MM.1S (cell line): ENCODE measurements around the gene TMEM184A.

Experiments used
- DNase-seq: peaks from one replicate; pipeline ENCODE4 v3.0.0-alpha.2; 2015
- H2AFZ ChIP-seq: fragments of 300-600 bp; sonication (generic); 2 replicates; pipeline ENCODE4 v1.6.0; 2016; ENCODE audit warnings: antibody characterized with exemption, low read length
- H3F3A ChIP-seq: fragments of 300-600 bp; sonication (generic); 2 replicates; pipeline ENCODE4 v1.6.1; 2016; ENCODE audit warnings: mild to moderate bottlenecking, antibody characterized with exemption, low read length, moderate library complexity, mixed read lengths; ENCODE audit not compliant: insufficient read depth
- H3K27ac ChIP-seq: fragments of 300-600 bp; sonication (generic); 2 replicates; pipeline ENCODE4 v1.5.1; 2016; ENCODE audit warnings: mild to moderate bottlenecking, low read length
- H3K27me3 ChIP-seq: fragments of 300-600 bp; sonication (generic); replicated peaks from 2 replicates; pipeline ENCODE4 v1.6.0; 2016; ENCODE audit warnings: low read length; ENCODE audit not compliant: insufficient read depth
- H3K36me3 ChIP-seq: fragments of 300-600 bp; sonication (generic); replicated peaks from 2 replicates; pipeline ENCODE4 v1.6.1; 2016; ENCODE audit warnings: mild to moderate bottlenecking, low read length, mixed read lengths; ENCODE audit not compliant: insufficient read depth
- H3K4me1 ChIP-seq: fragments of 300-600 bp; sonication (generic); 2 replicates; pipeline ENCODE4 v1.6.1; 2016; ENCODE audit warnings: low read length, mixed read lengths
- H3K4me2 ChIP-seq: fragments of 300-600 bp; sonication (generic); 2 replicates; pipeline ENCODE4 v1.6.0; 2016; ENCODE audit warnings: low read depth, low read length
- H3K4me3 ChIP-seq: fragments of 300-600 bp; sonication (generic); 2 replicates; pipeline ENCODE4 v1.5.1; 2016; ENCODE audit warnings: low read length, mixed read lengths
- H3K79me2 ChIP-seq: fragments of 300-600 bp; sonication (generic); 2 replicates; pipeline ENCODE4 v1.6.1; 2016; ENCODE audit warnings: mixed run types, low read length, mixed read lengths
- H3K9ac ChIP-seq: fragments of 300-600 bp; sonication (generic); 2 replicates; pipeline ENCODE4 v1.6.1; 2016; ENCODE audit warnings: low read length, mixed read lengths
- H3K9me2 ChIP-seq: fragments of 300-600 bp; sonication (generic); replicated peaks from 2 replicates; pipeline ENCODE4 v1.6.1; 2016; ENCODE audit warnings: mild to moderate bottlenecking, low read length, mixed read lengths; ENCODE audit not compliant: insufficient read depth
- H3K9me3 ChIP-seq: fragments of 300-600 bp; sonication (generic); replicated peaks from 2 replicates; pipeline ENCODE4 v1.6.1; 2016; ENCODE audit warnings: mild to moderate bottlenecking, low read length, mixed read lengths; ENCODE audit not compliant: insufficient read depth
- H4K20me1 ChIP-seq: fragments of 300-600 bp; sonication (generic); 2 replicates; pipeline ENCODE4 v1.6.1; 2016; ENCODE audit warnings: mild to moderate bottlenecking, low read length, moderate library complexity, mixed read lengths; ENCODE audit not compliant: insufficient read depth
- CTCF ChIP-seq: fragments of 300-600 bp; sonication (generic); IDR thresholded peaks from 2 replicates; pipeline ENCODE4 v1.5.1; 2016; ENCODE audit warnings: antibody characterized with exemption, low read length, mixed read lengths
- EZH2 ChIP-seq: fragments of 300-600 bp; sonication (generic); optimal IDR thresholded peaks from 2 replicates; pipeline ENCODE3; 2017; ENCODE audit warnings: low read depth, mild to moderate bottlenecking, antibody characterized with exemption, low read length, mixed read lengths
- EZH2phosphoT487 ChIP-seq: fragments of 300-600 bp; sonication (generic); IDR thresholded peaks from 2 replicates; pipeline ENCODE4 v1.6.1; 2018; ENCODE audit warnings: antibody characterized with exemption, low read length

Gene TMEM184A

DNA sequence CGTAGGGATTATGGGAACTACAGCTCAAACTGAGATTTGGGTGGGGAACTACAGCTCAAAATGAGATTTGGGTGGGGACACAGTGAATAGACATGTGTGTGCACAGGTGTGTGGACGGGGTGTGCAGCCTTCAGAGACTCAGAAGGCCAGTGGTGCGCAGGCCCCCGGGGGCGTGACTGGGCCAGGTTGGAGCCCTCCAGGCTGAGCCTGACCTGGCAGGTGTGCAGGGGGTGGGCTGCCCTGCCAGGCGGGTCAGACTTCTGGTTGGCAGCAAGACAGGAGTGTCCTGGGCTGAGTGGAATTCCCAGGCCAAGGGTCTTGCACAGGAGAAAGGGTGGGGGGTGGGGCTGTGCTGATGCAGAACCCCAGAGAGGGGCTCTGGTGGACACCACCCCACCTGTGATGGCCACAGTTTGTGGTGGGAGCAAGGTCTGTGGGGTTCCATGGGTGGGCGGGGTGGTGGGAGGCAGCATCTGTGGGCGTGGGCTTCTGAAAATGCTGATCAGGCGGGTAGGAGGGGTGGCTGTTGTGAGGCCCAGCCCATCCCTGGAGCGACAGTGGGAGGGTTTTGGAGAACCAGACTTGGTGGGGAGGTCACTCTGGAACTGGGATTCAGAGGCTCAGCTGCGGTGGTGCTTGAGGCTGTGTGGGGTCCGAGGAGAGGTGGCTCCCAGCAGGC is 43.1 kb upstream of the TMEM184A start:
- Histone ChIP-seq H4K20me1 (no peaks in the 10 kb centered on the region), H3K9ac (no peak overlapping the region), H3K27ac (no peak overlapping the region), H3K36me3 (no peaks in the 10 kb centered on the region), H3K9me2 (no peaks in the 10 kb centered on the region), H3K27me3 (peaks cover 91% of the 10 kb centered on the region), H3F3A (no peaks in the 10 kb centered on the region), H3K79me2 (no peaks in the 10 kb centered on the region), H2AFZ (no peak overlapping the region), H3K4me1 (no peaks in the 10 kb centered on the region), H3K4me3 (no peak overlapping the region), H3K9me3 (no peaks in the 10 kb centered on the region), H3K4me2 (no peak overlapping the region)
- TF ChIP-seq CTCF (no peak), EZH2 (no peak)
- no peak for DNase-seq

DNA sequence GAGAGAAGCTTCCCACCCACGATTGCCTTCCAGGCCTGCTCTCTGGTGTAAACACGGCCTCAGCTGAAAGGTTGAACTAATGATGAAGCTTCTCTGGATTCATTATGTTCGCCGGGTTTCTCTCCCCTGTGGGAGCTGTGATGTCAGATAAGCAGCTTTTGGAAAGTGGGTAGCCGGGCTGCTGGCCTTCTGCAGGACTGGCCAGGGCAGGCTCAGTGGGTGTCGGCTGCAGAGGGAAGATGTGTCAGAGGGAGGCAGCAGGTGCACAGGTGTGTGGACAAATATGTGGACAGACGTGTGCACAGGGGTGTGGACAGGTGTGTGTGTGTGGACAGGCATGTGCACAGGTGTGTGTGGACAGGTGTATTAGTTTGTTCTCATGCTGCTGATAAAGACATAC is 42.3 kb upstream of the TMEM184A start:
- Histone ChIP-seq H3K9me3 (no peaks in the 10 kb centered on the region), H3K27me3 (peaks cover 85% of the 10 kb centered on the region), H3K79me2 (no peaks in the 10 kb centered on the region), H3F3A (no peaks in the 10 kb centered on the region), H3K4me2 (no peak overlapping the region), H2AFZ (no peak overlapping the region), H3K36me3 (no peaks in the 10 kb centered on the region), H3K27ac (no peak overlapping the region), H3K9ac (no peak overlapping the region), H3K9me2 (no peaks in the 10 kb centered on the region), H4K20me1 (no peaks in the 10 kb centered on the region), H3K4me1 (no peaks in the 10 kb centered on the region), H3K4me3 (no peak overlapping the region)
- TF ChIP-seq EZH2 = no peak
- TF ChIP-seq EZH2phosphoT487 = no peak
- TF ChIP-seq CTCF = no peak
- no peak for DNase-seq

GRCh38 chr7:1597791-1598190 is 41.8 kb upstream of the TMEM184A start:
- no peak for DNase-seq
- no peak overlapping the region for H2AFZ ChIP-seq
- no peak overlapping the region for H3K4me2 ChIP-seq
- no peaks in the 10 kb centered on the region for H3F3A ChIP-seq
- H3K79me2 ChIP-seq = no peaks in the 10 kb centered on the region
- no peaks in the 10 kb centered on the region for H3K36me3 ChIP-seq
- no peak overlapping the region for H3K4me3 ChIP-seq
- no peaks in the 10 kb centered on the region for H4K20me1 ChIP-seq
- no peak overlapping the region for H3K9ac ChIP-seq
- peaks cover 85% of the 10 kb centered on the region for H3K27me3 ChIP-seq
- H3K9me2 ChIP-seq = no peaks in the 10 kb centered on the region
- no peak overlapping the region for H3K27ac ChIP-seq
- no peaks in the 10 kb centered on the region for H3K4me1 ChIP-seq
- H3K9me3 ChIP-seq = no peaks in the 10 kb centered on the region
- TF ChIP-seq CTCF (no peak), EZH2phosphoT487 (no peak), EZH2 (no peak)
